Peyer's patch (tissue), 4 donors: ENCODE data around the gene SLC35F5.

ENCODE experiments used
- POLR2A ChIP-seq, 2 donors: fragments of 450-650 bp; IDR thresholded peaks; one replicate each; pipeline ENCODE4 v1.5.1; 2017; ENCODE audit warnings: antibody characterized with exemption in 2 of 2, mild to moderate bottlenecking in 2 of 2, moderate library complexity in 2 of 2
- TF ChIP-seq, protein P1 (sequence below), 6 experiments: fragments of 450-650 bp in 4 of 6; fragments of 200-600 bp in 2 of 6; sonication (generic) in 1 of 6; IDR thresholded peaks; one replicate each; pipeline ENCODE4 v1.5.1; 2017 to 2019; ENCODE audit warnings: antibody characterized with exemption in 6 of 6, mild to moderate bottlenecking in 3 of 6, moderate library complexity in 1 of 6

DNA sequence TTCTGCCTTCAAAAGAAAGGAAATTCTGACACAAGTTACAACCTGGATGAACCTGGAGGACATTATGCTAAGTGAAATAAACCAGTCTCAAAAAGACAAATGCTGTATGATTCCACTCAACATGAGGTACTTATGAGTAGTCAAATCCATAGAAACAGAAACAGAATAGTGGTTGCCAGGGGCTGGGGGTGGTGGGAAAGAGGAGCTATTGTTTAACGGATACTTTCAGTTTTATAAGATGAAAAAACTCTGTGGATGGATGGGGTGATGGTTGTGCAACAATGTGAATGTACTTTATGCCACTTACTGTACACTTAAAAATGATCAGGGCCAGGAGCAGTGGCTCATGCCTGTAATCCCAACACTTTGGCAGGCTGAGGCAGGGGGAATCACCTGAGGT lies 15.4 kb downstream of the SLC35F5 start:
- TF ChIP-seq POLR2A (IDR thresholded peaks at IDR 0.05), result no peak
- TF ChIP-seq, protein P1, sequence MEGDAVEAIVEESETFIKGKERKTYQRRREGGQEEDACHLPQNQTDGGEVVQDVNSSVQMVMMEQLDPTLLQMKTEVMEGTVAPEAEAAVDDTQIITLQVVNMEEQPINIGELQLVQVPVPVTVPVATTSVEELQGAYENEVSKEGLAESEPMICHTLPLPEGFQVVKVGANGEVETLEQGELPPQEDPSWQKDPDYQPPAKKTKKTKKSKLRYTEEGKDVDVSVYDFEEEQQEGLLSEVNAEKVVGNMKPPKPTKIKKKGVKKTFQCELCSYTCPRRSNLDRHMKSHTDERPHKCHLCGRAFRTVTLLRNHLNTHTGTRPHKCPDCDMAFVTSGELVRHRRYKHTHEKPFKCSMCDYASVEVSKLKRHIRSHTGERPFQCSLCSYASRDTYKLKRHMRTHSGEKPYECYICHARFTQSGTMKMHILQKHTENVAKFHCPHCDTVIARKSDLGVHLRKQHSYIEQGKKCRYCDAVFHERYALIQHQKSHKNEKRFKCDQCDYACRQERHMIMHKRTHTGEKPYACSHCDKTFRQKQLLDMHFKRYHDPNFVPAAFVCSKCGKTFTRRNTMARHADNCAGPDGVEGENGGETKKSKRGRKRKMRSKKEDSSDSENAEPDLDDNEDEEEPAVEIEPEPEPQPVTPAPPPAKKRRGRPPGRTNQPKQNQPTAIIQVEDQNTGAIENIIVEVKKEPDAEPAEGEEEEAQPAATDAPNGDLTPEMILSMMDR (IDR thresholded peaks at IDR 0.05), result no peak
